ENCODE data around the gene HSF4.

Gene HSF4

GRCh38 chr16:67150047-67150832 is 14.3 kb upstream of the HSF4 start:
- no peak for DNase-seq (ENCODE audit: low read depth, low spot score)

DNA sequence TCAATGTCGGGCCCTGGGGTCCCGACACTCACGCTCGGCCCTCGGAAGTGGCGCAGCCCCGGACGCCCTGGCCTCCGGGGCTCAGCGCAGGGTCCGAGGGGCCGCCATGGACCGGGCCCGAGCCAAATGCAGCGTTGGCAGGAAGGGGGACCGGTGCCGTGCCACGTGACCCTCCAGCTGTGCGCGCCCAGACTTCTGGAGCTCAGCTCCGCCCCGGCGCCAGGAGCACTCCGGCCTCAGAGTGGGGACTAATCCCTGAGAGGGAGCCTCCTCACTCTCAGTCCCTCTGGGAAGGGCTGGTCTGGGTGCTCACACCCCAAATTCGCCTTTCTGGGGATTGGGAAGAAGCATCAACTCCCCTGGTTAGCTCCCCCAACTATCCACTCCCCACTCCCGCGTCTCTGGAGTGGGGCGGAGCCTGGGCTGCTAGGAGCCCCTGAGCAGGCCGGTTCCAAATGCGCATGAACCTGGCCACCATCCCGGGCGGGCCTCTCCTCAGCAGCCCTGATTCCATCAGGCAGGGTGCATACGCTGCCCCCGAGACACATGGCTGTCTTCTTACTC is 13.6 kb upstream of the HSF4 start, which contains the start of gene B3GNT9:
TSS of gene B3GNT9 (minus strand) at position 166 of the 564 bp plus-strand sequence. CDS start 513 bp downstream, outside the sequence.
- no peak for DNase-seq (ENCODE audit: low read depth, low spot score)

- no peak for DNase-seq (ENCODE audit: low read depth, low spot score)
Measured at GRCh38 chr16:67151431-67152097, 13.0 kb upstream of the HSF4 start.

DNA sequence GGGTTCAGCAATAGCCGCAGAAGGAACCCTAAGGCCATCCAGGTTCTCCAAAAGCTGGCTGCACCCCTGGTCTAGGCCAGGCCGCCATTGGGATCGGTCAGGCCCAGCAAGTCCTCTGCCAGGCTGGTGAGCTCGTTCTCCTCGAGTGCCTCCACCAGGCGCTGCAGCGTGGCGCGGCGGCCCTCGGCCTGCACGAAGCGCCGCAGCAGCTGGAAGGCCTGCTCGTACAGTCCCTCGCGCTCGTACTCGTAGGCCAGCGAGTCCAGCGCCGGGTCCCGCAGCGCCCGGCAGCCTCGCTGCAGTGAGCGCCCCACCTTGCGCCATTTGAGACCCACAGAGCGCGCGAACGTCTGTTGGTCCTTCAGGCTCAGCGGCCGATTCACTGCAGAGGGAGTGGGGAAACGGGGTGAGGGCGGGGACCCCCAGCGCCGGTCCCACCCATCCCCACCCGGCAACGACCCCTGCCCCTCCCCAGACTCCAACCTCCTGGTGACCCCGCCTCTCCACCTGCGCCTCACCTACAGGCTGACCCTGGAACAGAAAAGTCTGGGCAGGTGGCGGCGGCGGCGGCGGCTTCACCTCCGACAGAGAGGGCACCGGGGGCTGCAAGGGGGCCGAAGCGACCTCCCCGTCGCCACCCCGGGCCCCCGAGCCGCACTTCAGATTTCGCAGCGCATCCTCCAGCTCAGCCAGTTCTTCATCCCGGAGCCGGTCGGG is 9.8 kb upstream of the HSF4 start:
- no peak for DNase-seq (ENCODE audit: low read depth, low spot score)

- no peak for DNase-seq (ENCODE audit: low read depth, low spot score)
Measured at GRCh38 chr16:67155295-67156142, 9.0 kb upstream of the HSF4 start.

GRCh38 chr16:67156143-67156844 is 8.3 kb upstream of the HSF4 start:
- no peak for DNase-seq (ENCODE audit: low read depth, low spot score)

DNA sequence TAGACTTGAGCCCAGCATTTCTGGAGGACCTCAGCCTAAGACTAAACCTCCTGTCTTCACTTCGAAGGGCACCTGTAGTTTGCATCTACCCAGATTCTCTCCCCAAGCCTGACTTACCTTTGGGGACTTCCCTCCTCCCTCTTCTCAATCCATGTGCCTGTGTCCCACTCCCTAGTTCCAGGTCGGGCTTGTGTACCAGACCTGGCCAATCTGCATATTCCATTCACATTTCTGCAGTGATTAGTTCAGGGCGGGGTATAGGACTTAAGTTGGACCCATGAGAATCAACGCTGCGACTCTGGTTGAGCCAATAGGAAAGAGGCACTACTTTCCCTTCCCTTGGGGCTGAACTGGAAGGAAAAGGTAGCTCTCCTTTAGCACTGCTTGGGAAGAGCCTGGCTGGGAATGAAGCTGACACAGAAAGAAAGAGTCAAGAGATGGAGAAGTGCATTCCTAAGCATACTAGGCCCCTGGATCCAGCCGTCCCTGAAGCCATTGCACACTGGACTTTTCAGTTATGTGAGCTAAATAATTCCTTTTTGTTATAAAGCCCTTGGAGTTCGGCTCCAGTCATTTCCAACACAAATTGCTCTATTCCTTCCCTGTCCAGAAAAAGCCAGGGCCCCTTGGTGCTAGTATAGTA is 7.3 kb upstream of the HSF4 start:
- DNase-seq (ENCODE audit: low read depth, low spot score): no peak

GRCh38 chr16:67157892-67158635 is 6.5 kb upstream of the HSF4 start:
- DNase-seq (ENCODE audit: low read depth, low spot score): no peak

DNA sequence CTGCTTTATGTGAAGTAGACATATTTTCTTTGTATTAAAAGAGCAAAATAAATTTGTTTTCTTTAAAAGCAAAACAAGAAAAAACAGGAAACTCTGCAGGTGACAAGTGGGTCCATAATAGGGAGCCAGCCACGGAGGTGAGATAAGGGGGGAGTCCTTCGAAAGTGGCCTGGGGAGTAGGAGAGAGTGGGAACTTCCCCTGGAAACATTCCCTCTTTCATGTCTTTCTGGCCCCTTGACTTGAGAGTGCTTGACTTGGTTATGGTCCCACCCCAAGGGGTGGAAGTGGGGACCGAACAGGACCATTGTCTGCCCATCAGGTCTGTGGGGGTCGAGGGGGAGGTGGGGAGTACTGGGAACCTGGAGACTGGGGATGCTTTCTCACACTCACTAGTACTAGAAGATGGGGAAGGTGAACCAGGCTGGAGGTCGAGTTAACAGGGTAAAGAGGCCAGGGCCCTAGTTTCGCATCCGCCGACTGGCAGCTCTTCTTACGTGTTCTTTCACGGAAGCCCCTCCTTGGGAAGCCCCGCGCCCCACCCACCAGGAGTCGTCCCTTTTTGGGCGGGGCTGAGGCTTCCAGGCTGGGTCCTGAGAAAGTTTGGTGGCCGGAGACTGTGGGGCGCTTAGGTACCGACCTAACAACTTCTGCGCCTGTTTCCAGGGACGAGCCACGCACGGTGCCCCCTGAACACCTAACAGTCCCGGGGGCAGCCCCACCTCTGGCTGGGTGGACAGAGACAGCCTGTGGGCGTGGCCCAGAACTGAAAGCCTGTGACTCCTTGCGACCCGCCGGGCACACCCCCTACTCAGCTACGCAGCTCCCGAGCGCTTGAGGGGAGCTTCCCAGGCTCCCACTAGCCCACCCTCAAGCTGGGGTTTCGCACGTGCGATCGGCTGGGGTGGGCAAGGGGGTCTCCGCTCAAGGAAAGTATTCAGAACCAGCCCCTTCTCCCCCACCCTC is 5.6 kb upstream of the HSF4 start:
- DNase-seq (ENCODE audit: low read depth, low spot score): no peak

DNA sequence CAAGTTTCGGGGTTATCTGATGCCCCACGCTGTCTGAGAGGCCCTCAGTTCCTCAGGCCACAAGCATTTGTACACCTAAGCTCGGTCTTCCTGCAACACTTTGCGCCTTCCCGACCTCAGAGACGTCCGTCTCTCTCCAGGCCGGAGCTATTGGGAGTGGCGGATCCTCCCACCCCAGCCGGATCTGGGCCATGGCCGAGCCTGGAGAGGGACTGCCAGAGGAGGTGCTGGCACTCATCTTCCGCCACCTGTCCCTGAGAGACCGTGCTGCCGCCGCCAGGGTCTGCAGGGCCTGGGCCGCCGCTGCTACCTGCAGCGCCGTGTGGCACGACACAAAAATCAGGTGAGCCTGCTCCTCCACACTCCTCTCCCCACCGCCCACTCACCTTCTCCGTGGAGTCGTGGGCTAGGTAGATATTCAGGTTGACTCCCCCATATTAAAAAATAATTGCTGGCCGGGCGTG is 2.9 kb upstream of the HSF4 start:
- DNase-seq (ENCODE audit: low read depth, low spot score): no peak

DNA sequence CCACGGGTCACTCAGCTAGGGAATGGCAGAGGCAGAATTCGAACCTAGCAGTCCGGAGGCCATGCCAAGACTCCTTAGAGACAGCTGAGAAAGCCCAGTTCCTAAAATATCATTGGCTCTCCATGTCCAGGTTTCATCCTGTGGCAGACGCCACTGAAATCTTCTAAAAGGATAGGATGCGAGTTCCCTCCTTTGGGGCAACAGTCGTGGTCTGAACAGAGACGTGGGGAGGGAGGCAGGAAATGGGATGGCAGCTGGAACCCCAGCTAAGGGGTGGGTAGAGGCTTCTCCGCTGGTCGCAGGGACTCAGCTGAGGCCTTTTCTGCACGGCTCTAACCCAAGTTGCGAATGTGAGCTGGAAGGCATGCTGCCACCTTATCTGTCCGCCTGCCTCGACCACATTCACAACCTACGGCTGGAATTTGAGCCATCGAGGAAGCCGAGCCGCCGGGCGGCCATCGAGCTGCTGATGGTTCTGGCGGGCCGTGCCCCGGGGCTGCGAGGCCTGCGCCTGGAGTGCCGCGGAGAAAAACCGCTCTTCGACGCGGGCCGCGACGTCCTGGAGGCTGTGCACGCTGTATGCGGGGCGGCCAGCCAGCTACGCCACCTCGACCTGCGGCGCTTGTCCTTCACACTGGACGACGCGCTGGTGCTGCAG is 1.9 kb upstream of the HSF4 start:
- no peak for DNase-seq (ENCODE audit: low read depth, low spot score)

DNA sequence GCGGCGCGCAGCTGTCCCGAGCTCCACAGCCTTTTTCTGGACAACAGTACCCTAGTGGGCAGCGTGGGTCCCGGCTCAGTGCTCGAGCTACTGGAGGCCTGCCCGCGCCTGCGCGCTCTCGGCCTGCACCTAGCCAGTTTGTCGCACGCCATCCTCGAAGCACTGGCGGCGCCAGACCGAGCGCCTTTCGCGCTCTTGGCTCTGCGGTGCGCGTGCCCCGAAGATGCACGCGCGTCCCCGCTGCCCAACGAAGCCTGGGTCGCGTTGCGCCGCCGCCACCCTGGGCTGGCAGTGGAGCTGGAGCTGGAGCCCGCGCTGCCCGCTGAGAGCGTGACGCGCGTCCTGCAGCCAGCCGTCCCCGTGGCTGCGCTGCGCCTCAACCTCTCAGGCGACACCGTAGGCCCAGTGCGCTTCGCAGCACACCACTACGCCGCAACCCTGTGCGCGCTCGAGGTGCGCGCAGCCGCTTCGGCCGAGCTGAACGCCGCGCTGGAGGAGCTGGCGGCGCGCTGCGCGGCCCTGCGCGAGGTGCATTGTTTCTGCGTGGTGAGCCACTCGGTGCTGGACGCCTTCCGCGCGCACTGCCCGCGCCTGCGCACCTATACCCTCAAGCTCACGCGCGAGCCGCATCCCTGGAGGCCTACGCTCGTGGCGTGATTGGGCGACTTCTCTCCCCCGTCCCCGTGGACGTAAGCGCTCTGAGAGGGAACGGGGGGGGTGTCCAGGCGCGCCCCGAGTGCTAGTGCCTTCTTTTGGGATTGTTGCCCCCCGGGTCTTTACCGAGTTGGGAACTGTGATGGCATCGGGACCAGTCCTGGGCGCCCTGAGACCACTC is 1.2 kb upstream of the HSF4 start:
- no peak for DNase-seq (ENCODE audit: low read depth, low spot score)

- DNase-seq (ENCODE audit: low read depth, low spot score): no peak
Measured at GRCh38 chr16:67163999-67164558, 466 bp upstream of the HSF4 start.

DNA sequence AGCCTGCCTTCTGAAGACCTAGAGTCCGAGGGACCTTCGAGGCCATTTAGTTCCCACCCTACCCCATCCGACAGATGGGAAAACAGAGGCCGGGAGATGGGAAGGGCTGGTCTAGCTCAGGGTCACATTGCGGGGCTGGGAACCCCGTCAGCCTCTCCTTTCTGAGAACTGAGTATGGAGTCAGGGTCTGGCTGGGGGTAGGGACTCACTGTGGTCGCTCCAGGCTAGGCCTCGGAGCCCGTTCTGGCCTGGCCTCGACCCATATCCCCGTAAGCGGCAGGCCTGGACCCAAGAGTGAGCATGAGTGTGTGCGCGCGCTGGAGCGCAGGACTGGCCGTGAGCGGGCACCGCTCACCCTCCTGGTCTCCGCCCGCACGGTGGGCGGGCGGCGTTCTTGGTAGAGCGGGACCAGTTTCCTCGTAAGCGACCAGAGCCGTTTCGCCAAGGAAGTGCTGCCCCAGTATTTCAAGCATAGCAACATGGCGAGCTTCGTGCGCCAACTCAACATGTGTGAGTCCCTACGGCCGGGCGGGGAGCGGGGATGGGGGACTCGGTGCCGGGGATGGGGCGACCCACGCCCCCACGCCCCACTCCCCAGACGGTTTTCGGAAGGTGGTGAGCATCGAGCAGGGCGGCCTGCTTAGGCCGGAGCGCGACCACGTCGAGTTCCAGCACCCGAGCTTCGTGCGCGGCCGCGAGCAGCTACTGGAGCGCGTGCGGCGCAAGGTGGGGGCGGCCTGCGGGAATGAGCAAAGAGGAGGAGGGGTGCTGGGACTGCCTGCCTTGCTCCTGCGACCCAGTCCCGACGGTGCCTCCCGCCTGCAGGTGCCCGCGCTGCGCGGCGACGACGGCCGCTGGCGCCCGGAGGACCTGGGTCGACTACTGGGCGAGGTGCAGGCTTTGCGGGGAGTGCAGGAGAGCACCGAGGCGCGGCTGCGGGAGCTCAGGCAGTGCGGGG is 855 bp downstream of the HSF4 start:
- DNase-seq (ENCODE audit: low read depth, low spot score): no peak

- DNase-seq (ENCODE audit: low read depth, low spot score): no peak
Measured at GRCh38 chr16:67166110-67166547, 1.6 kb downstream of the HSF4 start.

Measured in brain pericyte (primary cell).